Caco-2 (cell line): ENCODE measurements around the gene CDKN3. TPM values are rescaled to one million over a fixed set of nuclear protein-coding genes. Genes with fewer than 3 reads are reported as not detected.

Source experiments
- BruUV-seq: library from RNA; stranded (reverse); fragments of 400-500 nt; replicated peaks from 2 replicates; lab custom pipeline; 2021; lab: Mats Ljungman, UMichigan
- CTCF ChIA-PET: fragments of 300-600 bp; sonication (Branson Sonifier 250); formaldehyde crosslinking; loops from one replicate; lab custom pipeline; 2022; ENCODE audit warnings: antibody characterized with exemption; lab: Charles Lee
- POLR2A ChIA-PET: fragments of 300-600 bp; sonication (Branson Sonifier 250); formaldehyde crosslinking; loops from one replicate; lab custom pipeline; 2022; ENCODE audit warnings: antibody characterized with exemption; lab: Charles Lee
- DNase-seq, 2 experiments: peaks; one replicate each; pipeline versions ENCODE4 v3.0.0 to v3.0.0-alpha.2; 2020 to 2022
- H3K27me3 ChIP-seq: replicated peaks from 2 replicates; pipeline ENCODE4 v1.6.0; 2011; ENCODE audit warnings: low read length; ENCODE audit not compliant: control insufficient read depth, insufficient read depth
- H3K36me3 ChIP-seq: 2 replicates; pipeline ENCODE4 v1.5.1; 2011; ENCODE audit warnings: low read length; ENCODE audit not compliant: control insufficient read depth, insufficient read depth
- H3K4me1 ChIP-seq: fragments of 250-450 bp; sonication (Bioruptor Pico); 2 replicates; pipeline ENCODE4 v1.5.1; 2020; ENCODE audit warnings: mild to moderate bottlenecking
- H3K4me3 ChIP-seq: 2 replicates; pipeline ENCODE4 v1.5.1; 2011; ENCODE audit warnings: low read depth, mild to moderate bottlenecking, control low read depth, low read length
- H3K9me3 ChIP-seq: fragments of 250-450 bp; sonication (Bioruptor Pico); 2 replicates; pipeline ENCODE4 v1.5.1; 2020; ENCODE audit warnings: mild to moderate bottlenecking, moderate library complexity
- H3K27ac Mint-ChIP-seq: one replicate; pipeline ENCODE4 v1.8.0; 2022; ENCODE audit warnings: mixed read lengths; ENCODE audit not compliant: unreplicated experiment
- H3K27me3 Mint-ChIP-seq: one replicate; pipeline ENCODE4 v1.8.0; 2022; ENCODE audit warnings: mixed read lengths; ENCODE audit not compliant: insufficient read depth, unreplicated experiment
- H3K36me3 Mint-ChIP-seq: one replicate; pipeline ENCODE4 v1.8.0; 2022; ENCODE audit warnings: mild to moderate bottlenecking, mixed read lengths; ENCODE audit not compliant: insufficient read depth, unreplicated experiment
- H3K4me1 Mint-ChIP-seq: one replicate; pipeline ENCODE4 v1.8.0; 2022; ENCODE audit warnings: low read depth, mixed read lengths; ENCODE audit not compliant: unreplicated experiment
- H3K4me3 Mint-ChIP-seq: one replicate; pipeline ENCODE4 v1.8.0; 2022; ENCODE audit warnings: mild to moderate bottlenecking, moderate library complexity, mixed read lengths; ENCODE audit not compliant: unreplicated experiment
- H3K9me3 Mint-ChIP-seq: one replicate; pipeline ENCODE4 v1.8.0; 2022; ENCODE audit warnings: mixed read lengths; ENCODE audit not compliant: unreplicated experiment
- CTCF ChIP-seq, 2 experiments: fragments of 200-600 bp in 1 of 2; IDR thresholded peaks; 1 replicate in 1 of 2; 2 replicates in 1 of 2; pipeline versions ENCODE4 v1.5.1 to v1.8.0; 2011 to 2022; ENCODE audit warnings: antibody characterized with exemption in 1 of 2, control low read depth in 1 of 2, inconsistent platforms in 1 of 2, low read depth in 1 of 2, low read length in 1 of 2, mild to moderate bottlenecking in 1 of 2, moderate library complexity in 1 of 2; ENCODE audit not compliant: insufficient read depth in 1 of 2, severe bottlenecking in 1 of 2, unreplicated experiment in 1 of 2
- intact Hi-C: fragments of 100-400 bp; cut with micrococcal nuclease; formaldehyde crosslinking; loops from one replicate; pipeline ENCODE4 v1.10.0; 2022; ENCODE audit not compliant: unreplicated experiment
- total RNA-seq: library from RNA; stranded (reverse); gene quantifications from 2 replicates; pipeline ENCODE4 v1.2.3, GENCODE V29; 2022

Gene CDKN3
- total RNA-seq, 1 experiment from 2014 or later: 83.0 TPM

GRCh38 chr14:54348001-54348611 is 48.7 kb upstream of the CDKN3 start:
- CTCF ChIA-PET: interaction anchor here (0.6 to 1.7 kb wide), 27 partner anchors 9 to 1387 kb away, joined by 3 to 14 read pairs (median 5); partner anchors contain the start of genes BMP4 and CDKN3
- no peaks in the 10 kb centered on the region for H3K27me3 ChIP-seq
- peaks cover 5% of the 10 kb centered on the region for H3K9me3 ChIP-seq
- no peaks in the 10 kb centered on the region for H3K36me3 ChIP-seq
- H3K27me3 Mint-ChIP-seq: no peaks in the 10 kb centered on the region
- H3K4me1 ChIP-seq: peaks cover 5% of the 10 kb centered on the region
- no TSS peak for BruUV-seq
- H3K4me3 ChIP-seq: no peak overlapping the region
- TF ChIP-seq CTCF (IDR thresholded peaks at IDR 0.05; ENCODE audit: insufficient read depth in 1 of 2, low read depth in 1 of 2, low read length in 1 of 2, severe bottlenecking in 1 of 2, unreplicated experiment in 1 of 2): peak; percentile 62 to 81
- POLR2A ChIA-PET: no interaction called here
- H3K9me3 Mint-ChIP-seq: peaks cover 3% of the 10 kb centered on the region
- peaks cover 2% of the 10 kb centered on the region for H3K36me3 Mint-ChIP-seq
- H3K27ac Mint-ChIP-seq: no peak overlapping the region
- no peak overlapping the region for H3K4me3 Mint-ChIP-seq
- intact Hi-C loops: loop anchor here (1.0 to 5.0 kb wide), 3 partner anchors 809 to 1051 kb away; no protein-coding TSS in a partner anchor
- DNase-seq: peak in 1 of 2 experiments; percentile 67
- peaks cover 16% of the 10 kb centered on the region for H3K4me1 Mint-ChIP-seq

GRCh38 chr14:54348923-54349620 is 47.7 kb upstream of the CDKN3 start:
- ChIA-PET POLR2A (no interaction called here), CTCF (interaction anchor here (0.6 to 1.7 kb wide), 3 partner anchors 18 to 409 kb away, joined by 3 to 10 read pairs (median 4); no protein-coding TSS in a partner anchor)
- Histone ChIP-seq H3K36me3 (no peaks in the 10 kb centered on the region), H3K4me3 (no peak overlapping the region), H3K27me3 (no peaks in the 10 kb centered on the region), H3K9me3 (peaks cover 12% of the 10 kb centered on the region), H3K4me1 (peaks cover 14% of the 10 kb centered on the region)
- Mint-ChIP-seq H3K4me3 (no peak overlapping the region), H3K4me1 (peaks cover 25% of the 10 kb centered on the region), H3K9me3 (peaks cover 12% of the 10 kb centered on the region), H3K27ac (no peak overlapping the region), H3K27me3 (no peaks in the 10 kb centered on the region), H3K36me3 (peaks cover 11% of the 10 kb centered on the region)
- no peak for DNase-seq
- no peak for TF ChIP-seq CTCF (IDR thresholded peaks at IDR 0.05; ENCODE audit: insufficient read depth in 1 of 2, low read depth in 1 of 2, low read length in 1 of 2, severe bottlenecking in 1 of 2, unreplicated experiment in 1 of 2)
- no TSS peak for BruUV-seq
- intact Hi-C loops: loop anchor here (1.0 to 5.0 kb wide), 3 partner anchors 810 to 1052 kb away; no protein-coding TSS in a partner anchor

GRCh38 chr14:54349713-54350112 is 47.1 kb upstream of the CDKN3 start:
- H3K27me3 ChIP-seq: no peaks in the 10 kb centered on the region
- Mint-ChIP-seq H3K36me3 (peaks cover 15% of the 10 kb centered on the region), H3K27ac (no peak overlapping the region), H3K9me3 (peaks cover 19% of the 10 kb centered on the region), H3K27me3 (no peaks in the 10 kb centered on the region), H3K4me1 (peaks cover 25% of the 10 kb centered on the region), H3K4me3 (no peak overlapping the region)
- no peak overlapping the region for H3K4me3 ChIP-seq
- POLR2A ChIA-PET: no interaction called here
- H3K36me3 ChIP-seq: no peaks in the 10 kb centered on the region
- intact Hi-C loops: loop anchor here (2.0 to 5.0 kb wide), 3 partner anchors 917 to 1427 kb away; no protein-coding TSS in a partner anchor
- DNase-seq: no peak
- no TSS peak for BruUV-seq
- peaks cover 12% of the 10 kb centered on the region for H3K9me3 ChIP-seq
- peaks cover 18% of the 10 kb centered on the region for H3K4me1 ChIP-seq
- no peak for TF ChIP-seq CTCF (IDR thresholded peaks at IDR 0.05; ENCODE audit: insufficient read depth in 1 of 2, low read depth in 1 of 2, low read length in 1 of 2, severe bottlenecking in 1 of 2, unreplicated experiment in 1 of 2)
- CTCF ChIA-PET: interaction anchor here (0.6 to 1.7 kb wide), 2 partner anchors 21 to 410 kb away, joined by 3 to 4 read pairs; no protein-coding TSS in a partner anchor
